ENCODE measurements around the gene CCDC33.

CCDC33 gene

GRCh38 chr15:74362482-74362881, 126.4 kb downstream of the CCDC33 start:
- DNase-seq (ENCODE audit: low read depth in 2 of 2) = no peak

GRCh38 chr15:74364936-74365597, 128.9 kb downstream of the CCDC33 start:
- DNase-seq (ENCODE audit: low read depth in 2 of 2) = no peak

- DNase-seq (ENCODE audit: low read depth in 2 of 2) = no peak
These were observed 129.7 kb downstream of the CCDC33 start for GRCh38 chr15:74365598-74366445.

GRCh38 chr15:74367296-74367854, 131.2 kb downstream of the CCDC33 start, which contains the start of gene CYP11A1:
TSS of gene CYP11A1 (minus strand) at chr15:74367646. CDS start at chr15:74367585, 61 bp downstream.
- DNase-seq (ENCODE audit: low read depth in 2 of 2) = no peak

- DNase-seq (ENCODE audit: low read depth in 2 of 2) = no peak
These were observed 132.0 kb downstream of the CCDC33 start for GRCh38 chr15:74368121-74368520.

GRCh38 chr15:74369084-74369745, 133.1 kb downstream of the CCDC33 start:
- DNase-seq (ENCODE audit: low read depth in 2 of 2) = no peak

GRCh38 chr15:74369756-74370155, 133.6 kb downstream of the CCDC33 start:
- DNase-seq (ENCODE audit: low read depth in 2 of 2) = no peak

GRCh38 chr15:74370471-74370870, 134.3 kb downstream of the CCDC33 start:
- DNase-seq (ENCODE audit: low read depth in 2 of 2) = no peak

GRCh38 chr15:74373056-74373650, 137.0 kb downstream of the CCDC33 start:
- DNase-seq (ENCODE audit: low read depth in 2 of 2) = no peak

GRCh38 chr15:74373731-74374647, 137.9 kb downstream of the CCDC33 start:
- peak; percentile 86 to 97 for DNase-seq (ENCODE audit: low read depth in 2 of 2)

- no peak for DNase-seq (ENCODE audit: low read depth in 2 of 2)
These were observed 138.6 kb downstream of the CCDC33 start for GRCh38 chr15:74374648-74375302.

GRCh38 chr15:74375303-74375693, 139.2 kb downstream of the CCDC33 start:
- DNase-seq (ENCODE audit: low read depth in 2 of 2) = peak in 1 of 2 experiments; percentile 91

GRCh38 chr15:74376226-74376625, 140.1 kb downstream of the CCDC33 start:
- no peak for DNase-seq (ENCODE audit: low read depth in 2 of 2)

GRCh38 chr15:74376825-74377581, 140.9 kb downstream of the CCDC33 start:
- no peak for DNase-seq (ENCODE audit: low read depth in 2 of 2)

- DNase-seq (ENCODE audit: low read depth in 2 of 2) = no peak
These were observed 142.0 kb downstream of the CCDC33 start for GRCh38 chr15:74377831-74378766.

- DNase-seq (ENCODE audit: low read depth in 2 of 2) = peak in 1 of 2 experiments; percentile 77
These were observed 142.7 kb downstream of the CCDC33 start for GRCh38 chr15:74378848-74379247.

- DNase-seq (ENCODE audit: low read depth in 2 of 2) = no peak
These were observed 144.4 kb downstream of the CCDC33 start for GRCh38 chr15:74380361-74381189.

GRCh38 chr15:74381190-74381453, 145.0 kb downstream of the CCDC33 start:
- DNase-seq (ENCODE audit: low read depth in 2 of 2) = no peak

Measured in stimulated activated CD4-positive, alpha-beta T cell treated with anti-CD3 and anti-CD28 coated beads, Interleukin-12 subunit alpha, Interleukin-12 subunit beta, amount 100 ng/mL, for 24 hours (primary cell).